ENCODE data around the gene PKD2L1.

Gene PKD2L1

GRCh38 chr10:100334762-100335161 lies 4.7 kb upstream of the PKD2L1 start:
- TF ChIP-seq FOXP2 (optimal IDR thresholded peaks at IDR 0.05; ENCODE audit: borderline replicate concordance, extremely low read depth, extremely low read length, insufficient read depth) (no peak), POLR2AphosphoS5 (IDR thresholded peaks at IDR 0.05; ENCODE audit: low read depth, low read length) (no peak), TAF1 (IDR thresholded peaks at IDR 0.05; ENCODE audit: borderline replicate concordance, insufficient read depth, low read length) (no peak), REST (IDR thresholded peaks at IDR 0.05; ENCODE audit: insufficient read depth in 1 of 2, low read depth in 2 of 2, low read length in 2 of 2) (no peak), SIN3A (IDR thresholded peaks at IDR 0.05; ENCODE audit: borderline replicate concordance, insufficient read depth, low read length) (no peak)

GRCh38 chr10:100333661-100334440 lies 3.8 kb upstream of the PKD2L1 start:
- no peak for TF ChIP-seq FOXP2 (optimal IDR thresholded peaks at IDR 0.05; ENCODE audit: borderline replicate concordance, extremely low read depth, extremely low read length, insufficient read depth)
- TF ChIP-seq SIN3A (IDR thresholded peaks at IDR 0.05; ENCODE audit: borderline replicate concordance, insufficient read depth, low read length): no peak

GRCh38 chr10:100333106-100333505 lies 3.1 kb upstream of the PKD2L1 start:
- no peak for TF ChIP-seq FOXP2 (optimal IDR thresholded peaks at IDR 0.05; ENCODE audit: borderline replicate concordance, extremely low read depth, extremely low read length, insufficient read depth)

GRCh38 chr10:100328198-100328597 lies 1.8 kb downstream of the PKD2L1 start:
- TF ChIP-seq POLR2AphosphoS5 (IDR thresholded peaks at IDR 0.05; ENCODE audit: low read depth, low read length): no peak
- no peak for TF ChIP-seq TAF1 (IDR thresholded peaks at IDR 0.05; ENCODE audit: borderline replicate concordance, insufficient read depth, low read length)
- no peak for TF ChIP-seq FOXP2 (optimal IDR thresholded peaks at IDR 0.05; ENCODE audit: borderline replicate concordance, extremely low read depth, extremely low read length, insufficient read depth)
- TF ChIP-seq REST (IDR thresholded peaks at IDR 0.05; ENCODE audit: insufficient read depth in 1 of 2, low read depth in 2 of 2, low read length in 2 of 2): no peak
- TF ChIP-seq SIN3A (IDR thresholded peaks at IDR 0.05; ENCODE audit: borderline replicate concordance, insufficient read depth, low read length): no peak

GRCh38 chr10:100327718-100328009 lies 2.4 kb downstream of the PKD2L1 start:
- TF ChIP-seq SIN3A (IDR thresholded peaks at IDR 0.05; ENCODE audit: borderline replicate concordance, insufficient read depth, low read length): no peak
- no peak for TF ChIP-seq FOXP2 (optimal IDR thresholded peaks at IDR 0.05; ENCODE audit: borderline replicate concordance, extremely low read depth, extremely low read length, insufficient read depth)
- no peak for TF ChIP-seq TAF1 (IDR thresholded peaks at IDR 0.05; ENCODE audit: borderline replicate concordance, insufficient read depth, low read length)
- no peak for TF ChIP-seq REST (IDR thresholded peaks at IDR 0.05; ENCODE audit: insufficient read depth in 1 of 2, low read depth in 2 of 2, low read length in 2 of 2)
- no peak for TF ChIP-seq POLR2AphosphoS5 (IDR thresholded peaks at IDR 0.05; ENCODE audit: low read depth, low read length)

GRCh38 chr10:100327007-100327717 lies 2.9 kb downstream of the PKD2L1 start:
- TF ChIP-seq POLR2AphosphoS5 (IDR thresholded peaks at IDR 0.05; ENCODE audit: low read depth, low read length) (no peak), SIN3A (IDR thresholded peaks at IDR 0.05; ENCODE audit: borderline replicate concordance, insufficient read depth, low read length) (no peak), REST (IDR thresholded peaks at IDR 0.05; ENCODE audit: insufficient read depth in 1 of 2, low read depth in 2 of 2, low read length in 2 of 2) (no peak)

Measured in PFSK-1 (cell line).